Immature natural killer cell (primary cell): ENCODE data around the gene HDAC4. TPM values are rescaled to one million over a fixed set of nuclear protein-coding genes. Genes with fewer than 3 reads are reported as not detected.

ENCODE experiments used
- DNase-seq, 3 donors: peaks; one replicate each; pipeline ENCODE4 v3.0.0; 2022; ENCODE audit warnings: mixed read lengths in 1 of 3
- H3K27ac Mint-ChIP-seq, 6 donors: one replicate each; pipeline ENCODE4 v1.8.0; 2020; ENCODE audit warnings: mixed read lengths in 6 of 6, mild to moderate bottlenecking in 5 of 6, inconsistent platforms in 4 of 6, moderate library complexity in 3 of 6
- H3K27me3 Mint-ChIP-seq, 3 donors: one replicate each; pipeline ENCODE4 v1.8.0; 2020 to 2021; ENCODE audit warnings: low read depth in 3 of 3, mild to moderate bottlenecking in 3 of 3, mixed read lengths in 3 of 3, moderate library complexity in 3 of 3, inconsistent platforms in 1 of 3
- H3K36me3 Mint-ChIP-seq, 3 donors: one replicate each; pipeline ENCODE4 v1.8.0; 2020; ENCODE audit warnings: mixed read lengths in 3 of 3, inconsistent platforms in 2 of 3, mild to moderate bottlenecking in 2 of 3
- H3K4me1 Mint-ChIP-seq, 2 donors: one replicate each; pipeline ENCODE4 v1.8.0; 2020; ENCODE audit warnings: inconsistent platforms in 2 of 2, mild to moderate bottlenecking in 2 of 2, mixed read lengths in 2 of 2, moderate library complexity in 1 of 2
- H3K4me3 Mint-ChIP-seq, 5 donors: one replicate each; pipeline ENCODE4 v1.8.0; 2020; ENCODE audit warnings: mild to moderate bottlenecking in 5 of 5, mixed read lengths in 5 of 5, inconsistent platforms in 3 of 5, moderate library complexity in 3 of 5
- H3K9me3 Mint-ChIP-seq, 6 donors: one replicate each; pipeline ENCODE4 v1.8.0; 2020; ENCODE audit warnings: mild to moderate bottlenecking in 6 of 6, mixed read lengths in 6 of 6, inconsistent platforms in 4 of 6, moderate library complexity in 3 of 6
- polyA plus RNA-seq, 3 donors: library from polyadenylated mRNA; unstranded; fragments of 300-500 nt; fragmentation: Illumina TruSeq; gene quantifications; one replicate each; pipeline ENCODE4 v1.2.3, GENCODE V29; 2021

HDAC4 gene
- polyA plus RNA-seq, 3 donors from 2014 or later: 1.9 to 8.1 (median 5.1) TPM

DNA sequence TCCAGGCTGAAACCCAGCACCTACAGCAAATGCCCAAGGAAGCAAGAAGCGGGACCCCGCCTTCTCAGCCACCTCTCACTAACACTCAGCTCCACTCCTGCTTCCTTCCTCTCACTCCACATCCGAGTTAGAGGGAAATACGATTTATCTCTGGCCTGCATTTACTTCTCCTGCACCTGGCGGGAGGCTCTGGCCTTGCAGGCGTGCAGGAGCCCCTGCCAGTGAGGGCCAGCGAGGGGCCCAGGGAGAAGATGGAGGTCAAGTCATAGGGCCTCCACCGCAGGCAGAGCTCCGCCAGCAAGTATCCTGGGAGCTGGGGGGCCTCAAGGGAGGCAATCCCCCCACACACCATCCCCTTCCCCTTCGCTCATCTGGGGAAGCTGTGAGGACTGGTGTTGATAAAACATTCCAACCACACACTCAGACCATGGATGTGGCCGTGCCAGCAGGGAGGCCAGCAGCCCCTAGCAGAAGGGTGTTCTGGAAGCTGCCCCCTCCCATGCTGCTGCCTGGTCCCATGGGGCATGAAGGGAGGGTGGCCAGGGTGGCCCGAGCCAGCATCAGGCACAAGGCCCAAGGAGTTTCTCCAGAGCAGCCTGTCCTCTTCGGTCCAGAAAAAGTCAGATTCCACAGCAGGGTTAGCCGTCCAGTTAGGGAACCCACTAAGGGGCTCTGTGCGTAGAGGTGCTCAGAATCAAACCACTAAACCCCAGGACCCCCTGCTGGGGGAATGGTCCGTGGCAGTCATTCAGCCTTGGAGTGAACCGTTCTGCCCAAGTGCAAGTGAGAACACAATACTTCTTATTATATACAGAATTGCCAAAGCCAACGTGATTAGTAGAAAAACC is 91.2 kb downstream of the HDAC4 start:
- no peak for DNase-seq
- no peaks in the 10 kb centered on the region for H3K27me3 Mint-ChIP-seq
- no peak overlapping the region for H3K4me3 Mint-ChIP-seq
- peak overlapping the region in 2 of 6 donors; percentile 25 to 40 for H3K27ac Mint-ChIP-seq
- H3K9me3 Mint-ChIP-seq: no peaks in the 10 kb centered on the region
- peaks cover 15 to 29% of the 10 kb centered on the region in 2 donors for H3K4me1 Mint-ChIP-seq
- peaks cover 0 to 4% (median 3%) of the 10 kb centered on the region in 3 donors for H3K36me3 Mint-ChIP-seq

DNA sequence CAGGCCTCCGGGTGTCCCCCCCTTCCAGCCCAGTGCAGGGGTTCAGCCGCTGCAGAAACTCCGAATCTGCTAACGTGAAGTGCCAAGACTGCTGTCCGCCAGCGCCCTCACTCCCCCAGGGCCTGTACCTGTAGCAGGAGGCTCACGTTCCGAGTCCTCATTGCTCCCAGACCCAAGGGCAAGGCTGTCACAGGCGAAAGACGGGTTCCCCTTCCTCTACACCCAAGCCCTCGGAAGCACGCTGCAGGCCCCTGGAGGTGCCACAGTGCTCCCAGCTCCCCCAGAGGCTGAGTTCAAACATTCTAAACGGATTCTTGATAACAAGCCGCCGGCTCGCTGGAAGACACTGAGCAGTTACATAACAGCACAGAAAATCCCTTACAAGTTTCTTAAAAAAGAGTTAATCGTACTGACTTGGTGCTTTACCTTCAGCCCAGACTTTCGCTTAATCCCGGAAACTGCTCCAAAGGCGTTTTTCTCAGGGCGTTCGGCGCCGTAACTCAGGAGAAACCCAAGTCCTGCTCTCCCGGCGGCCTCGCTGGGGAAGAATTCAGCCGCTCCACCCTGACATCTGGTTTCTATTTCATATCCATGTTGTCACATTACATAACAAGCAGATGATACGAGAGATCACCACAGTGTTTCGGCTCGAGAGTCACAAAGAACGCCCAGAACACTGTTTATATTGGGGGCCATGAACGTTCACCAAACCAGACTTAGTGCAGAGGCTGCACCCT is 92.0 kb downstream of the HDAC4 start:
- Mint-ChIP-seq H3K27me3 (no peaks in the 10 kb centered on the region), H3K36me3 (peaks cover 0 to under 1% (median 0%) of the 10 kb centered on the region in 3 donors), H3K27ac (peak overlapping the region in 1 of 6 donors; percentile 25), H3K4me1 (peaks cover 22 to 29% of the 10 kb centered on the region in 2 donors), H3K4me3 (no peak overlapping the region), H3K9me3 (no peaks in the 10 kb centered on the region)
- DNase-seq: no peak

DNA sequence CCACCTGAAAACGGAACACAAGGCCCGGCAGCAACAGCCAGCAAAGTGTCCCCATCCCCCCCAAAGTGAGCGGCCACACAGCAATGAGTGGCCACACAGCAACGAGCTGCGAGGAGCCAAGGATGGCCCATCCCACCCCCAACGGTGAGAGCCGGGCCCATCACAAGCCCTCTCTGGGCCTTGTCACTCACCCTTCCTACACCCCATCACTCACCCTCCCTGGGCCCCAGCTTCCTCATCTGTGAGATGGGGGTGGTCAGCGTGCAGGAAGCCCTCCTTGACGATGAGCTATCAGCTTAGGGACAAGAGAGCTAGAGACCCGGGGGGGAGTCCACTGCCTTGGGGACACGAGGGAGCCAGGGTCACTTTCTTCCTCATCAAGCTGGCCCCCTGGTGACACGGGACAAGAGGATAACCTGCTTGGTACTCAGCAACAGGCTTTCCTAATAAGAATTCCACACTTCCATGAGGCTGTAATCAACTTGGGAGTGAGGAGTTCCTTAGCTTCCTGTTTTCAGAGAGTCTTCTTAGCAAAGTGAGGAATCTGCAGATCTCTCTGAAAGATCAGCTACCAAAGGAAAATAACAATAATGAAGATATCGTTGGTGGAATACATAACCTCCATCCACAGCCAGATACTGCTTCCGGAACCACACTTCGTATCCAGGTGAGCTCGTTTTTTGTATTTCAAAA is 92.8 kb downstream of the HDAC4 start:
- Mint-ChIP-seq H3K36me3 (no peaks in the 10 kb centered on the region), H3K4me1 (peaks cover 30 to 31% of the 10 kb centered on the region in 2 donors), H3K4me3 (no peak overlapping the region), H3K9me3 (no peaks in the 10 kb centered on the region), H3K27me3 (peaks cover 0 to 3% (median 1%) of the 10 kb centered on the region in 3 donors), H3K27ac (no peak overlapping the region)
- no peak for DNase-seq

DNA sequence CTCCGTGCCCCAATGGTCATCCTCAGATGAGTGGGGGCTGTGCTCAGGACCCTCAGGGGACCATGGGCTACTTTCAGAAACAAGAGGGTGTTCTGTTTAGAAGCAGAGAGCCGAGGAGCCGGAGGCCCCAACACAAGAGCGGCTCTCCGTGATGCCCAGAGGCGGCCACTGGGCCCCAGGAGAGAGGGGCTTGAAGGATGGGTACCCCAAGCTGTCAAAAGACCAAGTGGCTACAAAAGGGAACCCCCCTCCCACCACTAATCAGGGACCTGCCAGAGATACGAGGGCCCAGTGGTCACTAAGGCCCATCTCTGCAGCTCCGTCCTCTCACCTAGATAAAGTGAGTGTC is 93.6 kb downstream of the HDAC4 start:
- Mint-ChIP-seq H3K36me3 (no peaks in the 10 kb centered on the region), H3K4me1 (peaks cover 34 to 35% of the 10 kb centered on the region in 2 donors), H3K27ac (no peak overlapping the region), H3K9me3 (no peaks in the 10 kb centered on the region), H3K27me3 (peaks cover 0 to 3% (median 1%) of the 10 kb centered on the region in 3 donors), H3K4me3 (no peak overlapping the region)
- DNase-seq: no peak

DNA sequence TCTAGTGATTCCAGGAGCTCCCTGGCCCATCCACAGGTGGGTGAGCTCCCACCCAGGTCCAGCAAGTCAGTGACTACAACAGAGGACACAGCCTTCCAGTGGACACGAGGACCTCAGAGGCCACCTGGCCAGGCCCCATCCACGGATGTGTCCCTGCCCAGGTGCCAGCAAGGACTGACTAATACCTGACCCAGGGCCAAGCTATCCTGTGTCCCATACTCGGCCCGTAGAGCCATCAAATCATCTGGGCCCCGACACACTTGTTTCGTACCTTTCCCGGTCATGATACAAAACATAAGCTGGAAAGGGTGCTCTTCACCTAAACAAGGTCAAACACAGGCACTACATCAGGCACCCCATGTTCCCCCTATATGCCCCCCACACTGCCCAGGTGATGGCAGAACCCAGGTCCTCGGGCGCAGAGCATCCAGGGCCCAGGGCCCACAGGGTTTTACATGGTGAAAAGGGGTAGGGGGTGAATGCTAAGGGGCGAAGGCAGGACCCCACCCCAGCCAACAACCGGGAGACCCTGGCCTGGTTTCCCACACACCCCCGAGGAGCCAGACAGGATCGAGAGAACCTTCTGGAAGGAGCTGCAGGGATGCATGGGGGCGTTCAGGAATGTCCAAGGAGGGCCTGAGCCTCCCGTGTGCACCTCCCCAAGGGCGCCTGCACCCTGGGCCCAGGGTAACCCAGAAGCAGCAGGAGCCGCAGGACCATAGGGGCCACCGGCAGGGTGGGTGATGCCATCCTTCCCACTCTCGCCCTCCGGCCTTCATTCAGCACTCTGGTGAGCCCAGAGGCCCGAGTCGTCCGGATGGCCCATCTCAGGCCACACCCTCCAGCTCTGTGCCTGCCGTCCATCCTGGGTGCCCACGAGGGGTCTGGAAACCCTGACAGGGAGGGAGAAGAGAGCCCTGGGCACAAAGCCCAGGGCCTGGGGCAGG is 94.3 kb downstream of the HDAC4 start:
- Mint-ChIP-seq H3K4me1 (peaks cover 31 to 33% of the 10 kb centered on the region in 2 donors), H3K9me3 (no peaks in the 10 kb centered on the region), H3K27ac (peak overlapping the region in 2 of 6 donors; percentile 3 to 65), H3K27me3 (peaks cover 0 to 3% (median 1%) of the 10 kb centered on the region in 3 donors), H3K4me3 (no peak overlapping the region), H3K36me3 (no peaks in the 10 kb centered on the region)
- no peak for DNase-seq

DNA sequence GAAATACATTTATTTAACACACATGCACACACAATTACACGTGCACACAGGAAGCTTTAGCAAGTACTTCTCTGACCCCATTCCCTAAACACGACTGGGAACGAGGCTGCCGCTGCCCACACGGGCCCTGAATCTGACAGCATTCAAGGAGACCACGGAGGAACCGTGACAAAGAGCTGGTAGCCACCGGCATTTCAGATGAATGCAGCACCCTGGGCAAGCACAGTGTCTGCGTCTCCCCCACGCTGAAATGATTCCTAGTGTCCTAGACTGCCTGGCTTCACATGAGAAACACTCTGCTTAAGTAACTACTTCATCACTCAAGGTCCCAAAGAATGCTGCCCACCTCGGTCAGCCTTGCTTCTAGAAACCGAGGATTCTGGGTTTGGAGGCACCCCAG is 95.0 kb downstream of the HDAC4 start:
- no peaks in the 10 kb centered on the region for H3K36me3 Mint-ChIP-seq
- peaks cover 23 to 31% of the 10 kb centered on the region in 2 donors for H3K4me1 Mint-ChIP-seq
- H3K9me3 Mint-ChIP-seq: no peaks in the 10 kb centered on the region
- peaks cover 0 to 3% (median 3%) of the 10 kb centered on the region in 3 donors for H3K27me3 Mint-ChIP-seq
- no peak for DNase-seq
- peak overlapping the region in 2 of 6 donors; percentile 36 to 65 for H3K27ac Mint-ChIP-seq
- no peak overlapping the region for H3K4me3 Mint-ChIP-seq

DNA sequence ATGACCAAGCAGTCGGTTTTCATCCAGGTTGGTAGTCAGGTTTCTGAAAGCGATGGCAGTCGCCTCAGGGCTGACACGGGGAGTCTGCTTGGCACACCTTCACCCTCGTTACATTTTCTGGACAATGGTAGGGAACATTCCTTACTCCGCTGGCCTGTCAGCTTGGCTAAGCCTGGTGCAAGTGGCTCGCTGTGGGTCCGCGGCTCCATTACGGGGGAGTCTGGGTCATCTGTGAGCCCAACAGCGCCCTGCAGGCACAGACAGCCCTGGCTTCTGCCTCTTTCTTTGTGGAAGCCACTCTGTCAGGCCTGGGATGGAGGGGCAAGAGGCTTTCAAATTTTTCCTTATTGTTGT is 95.6 kb downstream of the HDAC4 start:
- H3K27me3 Mint-ChIP-seq: peaks cover 0 to 3% (median 3%) of the 10 kb centered on the region in 3 donors
- H3K9me3 Mint-ChIP-seq: no peaks in the 10 kb centered on the region
- no peak overlapping the region for H3K4me3 Mint-ChIP-seq
- no peak for DNase-seq
- no peak overlapping the region for H3K27ac Mint-ChIP-seq
- no peaks in the 10 kb centered on the region for H3K36me3 Mint-ChIP-seq
- H3K4me1 Mint-ChIP-seq: peaks cover 23 to 31% of the 10 kb centered on the region in 2 donors

DNA sequence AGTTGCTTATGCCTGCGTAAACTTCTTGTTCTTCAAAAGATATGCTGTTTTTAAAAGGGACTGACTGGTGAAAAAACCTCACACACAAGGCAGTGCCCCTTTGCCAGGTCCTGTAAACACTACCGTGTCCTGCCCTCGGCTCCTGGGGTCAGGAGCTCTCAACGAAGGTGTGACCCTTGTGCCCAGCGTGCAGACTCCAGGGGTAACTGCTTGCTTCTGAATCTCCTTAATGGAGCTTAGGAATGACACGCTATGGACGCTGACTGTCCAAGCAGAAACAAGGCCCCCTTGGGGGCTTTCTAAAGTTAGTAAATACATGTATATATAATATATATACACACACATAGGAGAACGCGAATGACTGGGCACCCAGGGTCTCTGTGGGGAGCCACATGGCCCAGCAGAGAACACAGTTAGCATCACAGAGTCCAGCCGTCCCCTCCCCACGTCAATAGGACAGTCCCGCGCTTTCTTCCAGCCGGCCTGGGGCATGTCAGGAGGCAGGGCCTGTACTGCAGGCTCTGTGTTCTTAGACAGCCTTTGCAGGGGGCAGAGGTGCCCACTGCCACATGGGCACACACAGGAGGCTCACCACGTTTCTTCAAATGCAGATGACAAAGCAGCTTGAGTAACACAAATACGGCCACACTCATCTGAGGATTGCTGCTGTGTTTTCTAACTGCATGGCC is 96.1 kb downstream of the HDAC4 start:
- peaks cover 23 to 31% of the 10 kb centered on the region in 2 donors for H3K4me1 Mint-ChIP-seq
- H3K27me3 Mint-ChIP-seq: peaks cover 0 to 5% (median 3%) of the 10 kb centered on the region in 3 donors
- H3K9me3 Mint-ChIP-seq: no peaks in the 10 kb centered on the region
- DNase-seq: no peak
- no peak overlapping the region for H3K4me3 Mint-ChIP-seq
- no peaks in the 10 kb centered on the region for H3K36me3 Mint-ChIP-seq
- peak overlapping the region in 5 of 6 donors; percentile 34 to 84 (median 81) for H3K27ac Mint-ChIP-seq

DNA sequence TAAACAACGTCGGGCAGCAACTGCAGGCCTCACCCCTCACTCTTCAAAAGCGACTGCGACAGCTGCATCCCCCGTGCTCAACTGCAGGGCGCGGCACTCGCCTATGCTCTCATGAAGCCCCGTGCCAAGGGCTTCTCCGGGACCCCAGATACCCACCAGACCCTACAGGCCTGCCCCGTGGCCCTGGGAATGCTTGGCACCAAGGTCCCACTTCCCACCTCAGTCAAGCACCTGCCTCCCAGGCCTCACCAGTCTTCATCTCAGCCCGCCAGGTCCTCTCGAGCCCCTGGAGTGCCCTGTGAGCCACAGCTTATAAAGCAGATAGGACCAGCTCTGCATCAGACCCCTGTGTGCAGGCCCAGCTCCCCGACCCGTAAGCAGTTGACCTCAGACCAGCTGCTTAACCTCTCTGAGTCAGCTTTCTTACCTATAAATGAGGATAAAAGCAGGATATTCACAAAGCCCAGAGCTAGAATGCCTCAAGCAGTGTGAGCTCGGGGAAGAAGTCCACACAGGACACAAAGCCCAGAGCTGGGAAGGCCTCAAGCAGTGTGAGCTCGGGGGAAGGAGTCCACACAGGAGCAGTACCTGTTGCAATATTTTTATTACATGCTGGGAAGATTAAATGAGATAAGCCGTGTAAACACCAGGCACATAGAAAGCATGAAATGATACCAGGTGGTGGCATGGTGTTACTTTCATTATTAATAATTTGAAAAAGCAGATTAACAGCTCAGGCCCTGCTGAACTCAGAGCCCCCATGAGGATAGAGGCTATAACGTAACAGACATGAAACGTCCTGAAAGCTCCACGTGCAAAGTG is 96.9 kb downstream of the HDAC4 start:
- Mint-ChIP-seq H3K27me3 (peaks cover 0 to 5% (median 3%) of the 10 kb centered on the region in 3 donors), H3K27ac (peak overlapping the region; percentile 40 to 84 (median 80)), H3K4me3 (peak overlapping the region in 3 of 5 donors; percentile 36 to 64 (median 50)), H3K36me3 (no peaks in the 10 kb centered on the region), H3K9me3 (no peaks in the 10 kb centered on the region), H3K4me1 (peaks cover 23 to 29% of the 10 kb centered on the region in 2 donors)
- peak in 2 of 3 donors; percentile 16 to 44 for DNase-seq

DNA sequence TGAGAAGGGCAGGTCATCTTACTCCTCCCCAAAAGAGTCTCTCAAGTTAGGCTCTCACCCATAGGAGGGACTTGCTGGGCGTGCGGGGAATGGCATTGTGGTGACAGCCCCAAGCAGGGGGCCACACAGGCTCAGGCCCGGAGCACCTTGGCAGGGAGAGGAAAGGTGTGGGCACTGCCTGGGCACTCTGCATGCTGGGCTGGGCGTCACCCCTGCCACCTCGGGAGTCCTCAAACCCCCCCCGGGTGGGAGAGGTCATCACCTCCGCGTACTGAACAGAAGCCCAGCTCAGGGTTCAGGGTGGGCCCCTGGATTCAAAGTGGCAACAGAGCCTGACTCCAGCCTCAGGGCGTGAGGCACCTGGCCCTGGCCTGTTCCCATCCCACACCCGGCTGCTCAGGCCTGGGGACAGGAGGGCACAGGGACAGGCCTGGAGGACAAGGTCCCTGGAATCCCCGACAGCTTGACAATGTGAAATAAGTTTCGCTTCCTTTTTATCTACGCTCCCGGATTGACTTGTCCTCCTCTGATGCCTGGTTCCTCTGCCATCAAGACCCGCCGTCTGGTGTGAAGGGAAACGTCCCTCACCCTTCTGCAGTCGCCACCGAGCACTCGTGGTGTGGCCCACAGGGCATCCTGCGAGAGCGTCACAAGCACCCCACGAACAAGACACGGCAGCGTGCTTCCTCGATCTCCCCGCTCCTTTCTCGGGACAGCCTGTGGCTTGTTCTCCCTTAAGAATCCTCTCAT is 97.8 kb downstream of the HDAC4 start:
- Mint-ChIP-seq H3K27ac (peak overlapping the region in 4 of 6 donors; percentile 29 to 84 (median 80)), H3K27me3 (peaks cover 0 to 7% (median 6%) of the 10 kb centered on the region in 3 donors), H3K4me3 (peak overlapping the region in 4 of 5 donors; percentile 17 to 53 (median 45)), H3K9me3 (no peaks in the 10 kb centered on the region), H3K36me3 (no peaks in the 10 kb centered on the region), H3K4me1 (peaks cover 31 to 35% of the 10 kb centered on the region in 2 donors)
- peak in 1 of 3 donors; percentile 19 for DNase-seq

DNA sequence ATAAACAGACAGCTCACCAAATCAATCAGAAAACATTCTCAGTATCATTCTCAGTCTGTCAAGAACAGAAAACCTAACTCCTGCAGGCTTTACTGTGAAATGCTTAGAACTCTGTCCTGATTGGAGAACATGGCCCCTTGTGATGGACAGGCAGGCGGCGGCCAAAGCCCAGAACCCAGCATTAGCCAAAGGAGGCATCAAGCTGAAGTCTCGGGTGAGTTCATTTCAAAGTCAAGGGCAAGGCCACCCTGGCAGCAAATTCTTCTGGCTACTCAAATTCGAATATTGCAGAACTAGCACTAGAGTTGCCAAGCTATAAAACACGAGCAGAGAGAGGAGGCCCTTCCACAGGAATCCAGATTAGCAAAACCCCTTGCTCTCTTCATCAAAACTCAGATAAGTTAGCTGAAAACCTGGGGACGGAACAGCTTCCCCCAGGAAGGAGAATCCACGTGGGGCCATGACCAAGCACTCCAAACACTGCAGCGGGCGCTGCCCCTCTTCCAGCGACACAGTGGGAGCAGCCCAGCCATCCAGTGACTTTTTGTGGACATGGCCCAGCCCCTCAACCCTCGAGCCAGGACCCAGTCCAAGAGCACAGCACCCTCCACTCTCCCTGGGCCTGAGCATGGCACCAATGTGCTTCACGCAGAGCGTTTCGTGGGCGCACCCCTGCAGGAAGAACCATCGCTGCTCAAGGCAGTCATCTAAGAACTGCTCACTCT is 98.6 kb downstream of the HDAC4 start:
- H3K4me1 Mint-ChIP-seq: peaks cover 38 to 40% of the 10 kb centered on the region in 2 donors
- peaks cover 0 to 7% (median 6%) of the 10 kb centered on the region in 3 donors for H3K27me3 Mint-ChIP-seq
- H3K4me3 Mint-ChIP-seq: no peak overlapping the region
- H3K27ac Mint-ChIP-seq: peak overlapping the region in 4 of 6 donors; percentile 17 to 65 (median 50)
- DNase-seq: no peak
- H3K9me3 Mint-ChIP-seq: no peaks in the 10 kb centered on the region
- H3K36me3 Mint-ChIP-seq: no peaks in the 10 kb centered on the region
